H54 (cell line): ENCODE data around the gene SKI.

ENCODE experiments used
- DNase-seq: peaks from one replicate; pipeline ENCODE4 v3.0.0; 2011; ENCODE audit warnings: low spot score, mixed read lengths; ENCODE audit not compliant: insufficient read length
- FAIRE-seq: peaks from 3 replicates; lab custom pipeline; 2011; peaks lifted over from hg19 to GRCh38; lab: Jason Lieb, UNC
- POLR2A ChIP-seq: IDR thresholded peaks from 2 replicates; pipeline ENCODE4 v1.6.1; 2011; ENCODE audit warnings: low read depth, mild to moderate bottlenecking, low read length

SKI gene

DNA sequence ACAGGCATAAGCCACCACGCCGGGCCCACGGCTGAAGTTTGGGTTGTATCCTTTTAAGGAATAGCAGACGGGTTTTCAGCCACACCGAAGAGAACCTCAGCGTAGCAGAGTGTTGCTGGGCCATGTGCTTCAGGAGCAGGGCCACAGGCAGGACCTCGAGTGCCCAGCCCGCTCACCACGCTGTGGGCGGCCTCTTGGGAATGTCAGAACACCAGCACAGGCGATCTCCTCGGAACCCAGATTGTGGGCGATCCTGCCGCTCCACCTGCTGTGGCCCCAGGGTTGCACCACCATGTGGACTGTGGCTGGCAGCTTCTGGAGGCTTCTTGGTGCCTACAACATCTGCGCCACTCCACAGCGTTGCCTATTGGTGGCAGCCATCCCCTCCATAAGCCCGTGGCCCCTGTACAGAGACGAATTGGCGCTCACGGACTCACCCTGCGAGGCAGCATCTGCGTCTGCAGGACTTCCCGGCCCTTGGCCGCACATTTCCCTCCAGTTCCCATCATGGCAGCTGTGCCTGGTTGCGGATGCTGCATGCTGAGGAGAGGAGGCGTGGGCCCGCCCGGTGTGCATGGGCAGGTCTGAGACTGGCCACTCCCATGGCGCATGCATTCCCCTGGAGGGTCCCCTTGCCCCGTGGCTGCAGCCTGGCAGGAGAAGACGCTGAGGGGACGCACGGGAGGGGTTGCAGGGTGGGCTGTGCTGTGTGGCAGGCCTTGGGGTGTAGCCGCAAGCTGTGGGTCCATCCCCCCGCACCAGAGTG is 69.3 kb downstream of the SKI start:
- FAIRE-seq (no peak), DNase-seq (no peak)
- no peak for TF ChIP-seq POLR2A

DNA sequence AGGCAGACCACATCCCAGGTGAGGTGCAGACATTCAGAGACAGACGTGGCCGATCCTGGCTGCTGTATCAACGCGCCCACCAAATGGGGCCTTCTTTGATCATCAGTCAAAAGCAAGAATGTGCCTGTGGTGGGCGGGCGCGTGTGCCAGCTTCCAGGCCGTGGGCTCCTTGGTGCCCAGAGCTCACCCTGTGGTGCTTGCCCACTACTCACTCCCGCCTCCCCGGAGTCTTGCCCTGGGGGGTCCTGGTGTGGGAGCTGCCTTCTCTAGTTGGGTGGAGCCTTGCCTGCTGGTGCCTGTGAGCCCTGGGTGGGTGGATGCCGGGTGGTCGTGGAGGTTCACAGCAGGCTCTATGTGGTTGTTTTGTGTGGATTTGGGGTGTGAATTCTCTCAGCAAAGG is 70.6 kb downstream of the SKI start:
- FAIRE-seq: no peak
- no peak for TF ChIP-seq POLR2A
- DNase-seq: no peak

DNA sequence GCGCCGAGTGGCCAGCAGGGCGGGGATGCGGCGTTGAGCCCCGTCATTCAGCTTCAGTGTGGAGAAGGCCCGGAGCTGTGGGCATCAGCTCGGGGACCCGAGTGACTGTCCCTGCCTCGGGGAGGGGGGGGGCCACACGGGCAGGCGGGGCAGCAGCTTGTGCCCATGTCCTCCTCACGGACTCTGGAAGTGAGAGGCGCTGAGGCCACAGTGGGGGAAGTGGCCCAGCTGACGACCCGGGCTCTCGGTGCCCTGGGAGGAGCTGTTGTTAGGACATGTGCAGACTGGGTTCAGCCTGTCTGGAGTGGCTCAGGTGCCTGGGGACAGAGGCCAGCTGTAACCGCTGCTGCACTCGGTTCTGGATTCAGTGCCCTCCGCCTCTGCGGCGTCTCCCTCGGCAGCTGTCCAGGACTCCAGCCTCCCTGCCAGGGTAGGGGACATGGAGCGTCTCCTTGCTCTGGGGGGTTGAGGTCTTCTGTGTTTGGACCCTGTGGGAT is 71.1 kb downstream of the SKI start:
- no peak for TF ChIP-seq POLR2A
- FAIRE-seq (no peak), DNase-seq (no peak)

DNA sequence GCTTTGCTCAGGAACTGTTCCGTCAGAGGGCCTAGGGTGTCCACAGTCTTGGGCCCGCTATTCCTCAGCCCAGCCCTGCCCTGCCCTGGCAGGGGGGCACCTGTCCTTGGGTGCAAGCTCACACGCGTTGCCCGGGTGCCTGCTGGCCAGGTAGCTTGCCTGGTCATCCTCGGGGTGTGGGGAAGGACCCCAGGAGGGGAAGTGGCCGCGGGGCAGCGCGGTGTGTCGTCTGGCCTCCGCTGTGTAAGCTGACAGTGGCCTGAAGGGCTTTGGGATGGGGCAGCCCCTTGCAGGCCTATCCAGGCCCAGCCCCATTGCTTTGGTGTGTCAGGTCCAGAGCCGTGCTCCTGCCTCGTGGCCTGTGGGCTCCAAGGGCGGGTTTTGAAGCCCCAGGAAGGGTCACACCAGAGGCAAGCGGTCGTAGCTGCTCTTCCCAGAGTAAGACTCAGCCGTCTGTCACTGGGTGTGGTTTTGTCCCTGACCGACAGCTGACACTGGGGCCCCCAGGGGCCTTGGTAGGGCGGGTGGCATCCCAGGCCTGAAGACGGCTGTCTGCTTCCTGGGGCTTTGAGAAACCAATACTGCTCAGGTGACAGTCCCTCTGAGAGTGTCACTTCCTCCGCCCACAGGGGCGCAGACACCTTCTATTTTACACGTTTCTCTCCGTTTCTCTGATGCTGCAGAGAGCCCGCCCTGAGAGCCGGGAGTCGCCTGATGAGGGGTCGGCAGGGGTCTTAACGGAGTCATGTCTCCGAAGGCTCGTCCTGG is 72.1 kb downstream of the SKI start:
- FAIRE-seq (no peak), DNase-seq (no peak)
- TF ChIP-seq POLR2A: no peak

DNA sequence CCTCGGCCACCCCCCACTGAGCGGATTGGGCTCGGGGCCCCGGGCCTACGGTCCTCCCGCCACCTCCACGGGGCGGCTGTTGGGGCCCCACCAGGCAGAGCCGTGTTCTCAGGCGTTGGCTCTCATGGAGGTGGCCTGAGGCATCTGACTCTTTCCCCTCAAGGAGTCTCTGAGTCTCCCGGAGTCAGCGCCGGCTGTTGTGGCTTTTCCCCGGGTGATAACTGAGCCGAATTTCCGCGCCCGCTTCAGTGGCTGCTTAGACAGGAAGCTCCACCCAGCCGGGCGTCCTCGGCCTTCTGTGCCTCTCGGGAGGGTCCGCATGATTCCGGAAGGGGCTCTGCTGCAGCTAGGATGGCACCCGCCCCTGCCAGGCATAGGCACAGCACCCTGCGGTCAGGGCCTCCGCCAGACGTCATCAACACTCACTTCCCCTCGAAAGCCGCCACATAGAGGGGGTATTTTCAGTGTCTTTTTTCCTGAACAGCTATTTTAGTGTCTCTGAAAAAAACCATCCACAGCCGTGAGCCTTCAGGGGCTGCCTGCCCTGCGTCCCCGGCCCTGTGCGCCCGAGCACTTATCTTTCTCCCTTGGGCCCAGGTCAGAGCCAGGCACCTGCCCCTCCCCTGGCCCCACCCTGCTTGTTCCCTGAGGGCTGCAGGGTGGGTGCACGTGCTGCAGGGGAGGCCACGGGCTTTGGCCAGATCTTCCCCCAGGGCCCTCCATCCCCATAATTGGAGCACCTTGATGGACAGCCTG is 72.9 kb downstream of the SKI start:
- no peak for DNase-seq
- TF ChIP-seq POLR2A: no peak
- FAIRE-seq: no peak

DNA sequence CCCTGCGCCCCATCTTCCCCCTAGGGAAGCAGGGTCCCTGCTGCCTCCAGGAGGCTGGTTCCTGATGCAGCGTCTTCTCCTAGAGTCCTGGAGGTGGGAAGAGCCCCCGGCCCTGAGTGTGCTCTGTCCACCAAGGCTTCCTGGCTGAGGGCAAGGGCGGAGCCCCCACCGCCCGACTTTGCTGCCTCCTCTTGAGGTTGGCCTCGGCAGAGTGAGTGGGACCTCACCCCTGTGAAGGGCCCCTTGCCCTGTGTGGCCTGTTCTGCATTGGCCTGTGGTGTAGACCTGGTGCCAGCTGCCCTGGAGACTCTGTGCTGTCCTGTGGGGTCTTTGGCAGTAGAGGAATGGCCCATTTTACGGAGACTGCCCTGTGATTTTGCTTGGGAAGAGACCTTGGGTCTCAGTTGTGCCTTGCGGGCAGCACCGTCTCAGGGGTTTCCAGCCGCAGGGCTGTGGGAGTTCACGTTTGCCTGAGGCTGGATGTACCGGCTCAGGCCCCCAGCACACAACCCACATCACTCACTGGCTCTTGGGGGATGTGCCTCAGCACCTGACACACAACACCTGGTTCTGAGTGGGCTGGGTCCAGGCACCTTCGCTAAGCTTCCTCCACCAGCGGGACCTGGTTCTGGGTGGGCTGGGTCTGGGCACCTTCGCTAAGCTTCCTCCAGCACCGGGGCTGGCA is 73.6 kb downstream of the SKI start:
- no peak for DNase-seq
- no peak for TF ChIP-seq POLR2A
- no peak for FAIRE-seq

DNA sequence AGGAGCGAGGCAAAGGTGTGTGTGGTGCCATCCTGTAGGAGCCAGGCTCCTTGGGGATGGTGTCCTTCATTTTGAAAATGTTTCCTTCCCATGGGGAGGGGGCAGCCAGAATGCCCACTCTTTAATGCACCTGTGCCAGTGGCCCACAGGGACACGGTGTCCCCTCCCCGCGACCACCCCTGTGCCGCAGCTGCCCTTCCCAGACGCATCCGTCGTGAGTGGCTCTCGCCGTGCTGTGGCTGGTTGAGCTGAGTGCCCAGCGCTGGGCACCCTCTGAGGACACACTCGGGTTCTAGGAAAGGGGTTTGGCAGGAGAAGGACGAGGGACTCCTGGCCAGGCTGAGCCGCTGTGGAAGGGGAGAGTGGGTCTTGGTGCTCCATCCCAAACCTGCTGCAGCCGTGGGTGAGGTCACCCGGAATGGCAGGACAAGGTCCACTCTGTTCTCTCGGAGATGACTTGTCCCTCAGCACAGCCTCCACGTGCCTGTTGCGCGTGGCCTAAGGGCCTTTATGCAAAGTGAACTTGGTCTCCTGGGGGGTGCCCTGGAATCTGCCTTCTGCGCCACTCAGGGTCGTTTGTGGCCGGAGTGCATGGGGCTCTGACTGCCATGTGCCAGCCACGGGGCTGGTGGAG is 74.3 kb downstream of the SKI start:
- DNase-seq (no peak), FAIRE-seq (no peak)
- no peak for TF ChIP-seq POLR2A

DNA sequence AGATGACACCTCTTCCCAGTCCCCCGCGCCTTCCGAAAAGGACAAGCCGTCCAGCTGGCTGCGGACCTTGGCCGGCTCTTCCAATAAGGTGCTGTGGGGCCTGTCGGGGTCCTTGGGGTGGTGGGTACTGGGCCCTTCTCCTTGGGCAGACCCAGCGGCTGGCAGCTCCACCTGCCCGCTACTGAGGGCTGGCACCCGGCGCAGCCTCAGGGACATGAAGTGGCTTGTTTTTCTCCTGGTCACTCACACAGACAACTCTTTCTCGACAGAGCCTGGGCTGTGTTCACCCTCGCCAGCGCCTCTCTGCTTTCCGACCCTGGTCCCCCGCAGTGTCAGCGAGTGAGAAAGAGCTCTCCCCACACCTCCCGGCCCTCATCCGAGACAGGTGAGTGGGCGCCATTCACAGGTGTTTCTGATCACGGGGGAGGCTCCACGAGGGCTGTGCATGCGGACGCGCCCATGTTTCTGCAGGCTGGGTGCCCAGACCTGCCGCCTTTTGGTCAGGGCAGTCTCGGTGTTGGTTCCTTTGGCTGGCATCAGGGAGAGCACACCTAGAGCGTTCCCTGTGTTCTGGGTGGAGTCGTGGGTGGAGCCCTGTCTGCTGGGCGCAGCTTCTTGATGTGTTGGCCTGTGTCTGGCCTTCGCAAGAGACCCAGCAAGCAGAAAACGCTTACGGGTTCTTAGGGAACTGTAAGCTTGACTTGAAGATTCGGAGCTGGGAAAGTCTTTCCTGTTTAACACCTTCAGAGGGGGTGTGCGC is 75.1 kb downstream of the SKI start:
- no peak for TF ChIP-seq POLR2A
- FAIRE-seq (no peak), DNase-seq (no peak)

DNA sequence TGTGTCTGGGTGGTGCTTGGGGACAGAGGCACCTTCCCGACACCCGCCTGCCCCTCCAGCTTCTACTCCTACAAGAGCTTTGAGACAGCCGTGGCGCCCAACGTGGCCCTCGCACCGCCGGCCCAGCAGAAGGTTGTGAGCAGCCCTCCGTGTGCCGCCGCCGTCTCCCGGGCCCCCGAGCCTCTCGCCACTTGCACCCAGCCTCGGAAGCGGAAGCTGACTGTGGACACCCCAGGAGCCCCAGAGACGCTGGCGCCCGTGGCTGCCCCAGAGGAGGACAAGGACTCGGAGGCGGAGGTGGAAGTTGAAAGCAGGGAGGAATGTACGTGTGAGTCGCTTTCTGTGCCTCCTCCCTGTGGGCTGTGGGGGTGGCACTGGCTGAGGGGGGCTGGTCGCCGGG is 75.7 kb downstream of the SKI start:
- DNase-seq (no peak), FAIRE-seq (no peak)
- TF ChIP-seq POLR2A: no peak

DNA sequence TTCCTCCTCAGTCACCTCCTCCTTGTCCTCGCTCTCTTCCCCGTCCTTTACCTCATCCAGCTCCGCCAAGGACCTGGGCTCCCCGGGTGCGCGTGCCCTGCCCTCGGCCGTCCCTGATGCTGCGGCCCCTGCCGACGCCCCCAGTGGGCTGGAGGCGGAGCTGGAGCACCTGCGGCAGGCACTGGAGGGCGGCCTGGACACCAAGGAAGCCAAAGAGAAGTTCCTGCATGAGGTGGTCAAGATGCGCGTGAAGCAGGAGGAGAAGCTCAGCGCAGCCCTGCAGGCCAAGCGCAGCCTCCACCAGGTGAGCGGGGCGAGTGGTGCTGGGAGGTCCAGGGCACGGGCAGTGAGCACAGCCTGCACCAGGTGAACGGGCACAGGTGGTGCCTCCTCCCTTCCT is 76.2 kb downstream of the SKI start:
- no peak for DNase-seq
- FAIRE-seq: no peak
- no peak for TF ChIP-seq POLR2A

DNA sequence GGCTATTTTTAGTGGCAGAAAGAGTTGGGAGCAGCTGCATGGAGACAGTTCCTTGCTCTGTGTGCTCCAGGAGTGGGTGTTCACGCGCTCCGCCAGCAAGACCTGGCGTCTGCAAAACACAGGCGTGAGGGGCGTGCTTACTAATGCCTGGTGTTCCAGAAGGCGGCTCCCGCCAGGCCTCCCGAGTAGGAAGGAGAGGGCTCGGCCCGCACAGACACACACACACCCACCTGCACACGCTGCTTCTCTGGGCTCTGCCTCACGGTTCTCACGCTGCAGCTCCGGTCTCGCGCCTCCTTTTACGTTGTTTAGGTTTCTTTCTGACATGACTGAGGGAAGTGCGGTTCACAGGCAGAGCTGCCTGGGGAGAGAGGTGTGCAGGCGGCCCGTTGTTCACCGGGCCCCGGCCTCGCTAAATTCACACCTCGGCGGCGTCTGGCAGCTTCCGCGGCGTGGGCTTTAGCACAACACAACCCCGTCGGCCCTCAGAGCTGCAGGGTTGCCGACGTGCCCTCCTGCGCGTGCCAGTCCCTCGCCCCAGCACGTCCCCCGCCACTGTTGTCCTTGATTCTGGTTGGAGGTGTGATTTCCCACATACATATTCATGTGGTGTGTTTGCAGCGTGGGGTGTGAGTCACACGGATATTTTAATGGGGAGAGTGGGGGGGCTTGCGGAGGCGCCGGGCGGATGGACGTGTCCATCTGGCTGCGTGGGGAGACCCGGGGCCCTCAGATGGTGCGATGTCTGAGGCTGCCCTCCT is 77.0 kb downstream of the SKI start:
- no peak for TF ChIP-seq POLR2A
- DNase-seq (no peak), FAIRE-seq (no peak)

DNA sequence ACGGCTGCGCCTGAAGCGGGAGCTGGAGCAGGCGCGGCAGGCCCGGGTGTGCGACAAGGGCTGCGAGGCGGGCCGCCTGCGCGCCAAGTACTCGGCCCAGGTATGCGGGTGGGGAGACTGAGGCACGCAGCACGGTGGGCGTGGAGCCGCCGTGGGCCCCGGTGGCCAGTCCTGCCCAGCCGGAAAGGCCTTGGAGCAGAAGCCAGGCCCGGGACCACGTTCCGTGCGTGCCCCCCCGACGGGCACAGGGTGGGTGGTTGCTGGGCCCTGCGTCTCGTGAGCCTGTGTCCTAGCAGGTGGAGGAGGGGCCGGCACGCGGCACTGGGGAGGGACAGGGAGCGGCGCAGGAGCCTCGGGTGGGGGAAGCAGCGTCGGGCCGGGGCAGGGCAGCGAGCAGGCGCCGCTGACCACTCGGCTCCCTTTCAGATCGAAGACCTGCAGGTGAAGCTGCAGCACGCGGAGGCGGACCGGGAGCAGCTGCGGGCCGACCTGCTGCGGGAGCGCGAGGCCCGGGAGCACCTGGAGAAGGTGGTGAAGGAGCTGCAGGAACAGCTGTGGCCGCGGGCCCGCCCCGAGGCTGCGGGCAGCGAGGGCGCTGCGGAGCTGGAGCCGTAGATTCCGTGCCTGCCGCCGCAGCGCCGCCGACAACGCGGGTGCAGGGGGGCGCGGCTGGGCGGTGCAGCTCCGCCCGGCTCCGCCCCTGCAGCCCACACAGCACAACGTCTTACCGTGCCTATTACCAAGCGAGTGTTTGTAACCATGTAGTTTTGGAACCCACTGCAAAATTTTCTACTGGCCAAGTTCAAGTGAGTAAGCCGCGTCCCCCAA is 78.2 kb downstream of the SKI start:
- no peak for DNase-seq
- FAIRE-seq: no peak
- TF ChIP-seq POLR2A: no peak
